Right ventricle myocardium superior (tissue), 1 donor: ENCODE measurements around the gene WFDC5. TPM values are rescaled to one million over a fixed set of nuclear protein-coding genes. Genes with fewer than 3 reads are reported as not detected.
"Not testable (repeated sequence)": the region's sequence is repeated elsewhere in the genome, so short reads cannot be mapped to it uniquely, and the experiment has no call there.

Experiments
- ATAC-seq: fragments of 200-7000 bp; cut with Tn5 transposase; one replicate; pipeline ENCODE4 v1.9.1; 2020; ENCODE audit warnings: mild to moderate bottlenecking; ENCODE audit not compliant: poor library complexity
- DNase-seq: peaks from one replicate; pipeline ENCODE4 v3.0.0-alpha.2; 2020
- intact Hi-C: fragments of 100-400 bp; cut with DNase I; formaldehyde crosslinking; loops from one replicate; pipeline ENCODE4 v1.11.2; 2022
- long read RNA-seq: library from polyadenylated mRNA; unstranded; transcript quantifications from one replicate; pipeline ENCODE4 v2.0.0, GENCODE V29; 2021
- total RNA-seq: library from RNA; stranded (reverse); fragmentation: NEBNext Ultra II Directional; extraction: Animal tissue kit (Norgen Biotek cat#: 25700); gene quantifications from one replicate; pipeline ENCODE4 v1.2.1, GENCODE V29; 2021
- donor health status: DM: no; HTN: yes; CAD: no; lungs with severe emphysema.

Gene WFDC5, protein sequence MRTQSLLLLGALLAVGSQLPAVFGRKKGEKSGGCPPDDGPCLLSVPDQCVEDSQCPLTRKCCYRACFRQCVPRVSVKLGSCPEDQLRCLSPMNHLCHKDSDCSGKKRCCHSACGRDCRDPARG
- total RNA-seq, result not detected
- long read RNA-seq, result 0 reads

DNA sequence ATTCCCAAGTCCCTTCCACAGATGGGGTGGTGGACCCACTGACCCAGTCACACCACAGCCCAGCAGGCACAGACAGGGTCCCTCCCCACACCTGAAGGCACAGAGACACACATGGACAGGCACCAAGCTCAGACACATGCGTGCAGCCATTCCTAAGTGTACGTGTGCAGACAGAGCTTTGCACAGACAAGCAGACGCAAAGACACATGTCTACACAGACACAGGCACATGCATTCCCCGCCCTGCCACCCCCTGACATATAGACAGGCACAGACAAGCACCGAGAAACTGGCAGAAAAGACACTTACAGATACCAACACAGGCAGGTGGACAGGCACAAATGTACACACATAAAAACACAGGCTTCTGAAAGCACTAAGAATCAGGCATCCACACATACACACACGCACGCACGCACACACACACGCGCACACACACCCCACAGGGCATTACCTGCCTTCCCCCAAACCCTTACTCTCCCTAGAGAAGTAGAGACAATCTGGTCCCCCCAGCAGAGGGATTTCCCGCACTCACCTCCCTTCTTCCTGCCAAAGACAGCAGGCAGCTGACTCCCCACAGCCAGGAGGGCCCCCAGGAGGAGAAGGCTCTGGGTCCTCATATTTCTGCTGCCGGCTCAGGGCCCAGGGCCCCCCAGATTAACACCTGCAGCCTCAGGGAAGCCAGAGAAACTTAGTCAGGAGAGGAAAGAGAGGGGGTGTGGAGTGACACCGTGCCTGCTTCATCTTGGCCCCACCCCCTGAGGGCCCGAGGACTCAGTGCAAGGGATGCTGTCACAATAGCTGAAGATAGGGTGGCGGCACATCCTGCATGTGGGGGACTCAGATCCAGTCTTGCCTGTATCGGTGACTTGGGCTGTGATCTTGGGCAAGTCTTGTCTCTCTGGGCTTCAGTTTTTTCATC is at the start of gene WFDC5:
WFDC5 (minus strand) TSS at position 710 of the 921 bp plus-strand sequence; CDS start at position 619, 91 bp downstream.
- ATAC-seq, result no peak
- no peak for DNase-seq
- intact Hi-C loops, result no loop called here

- intact Hi-C loops, result no loop called here
- ATAC-seq (no peak), DNase-seq (no peak)
Observed at GRCh38 chr20:45163083-45163803, 48.3 kb upstream of the WFDC5 start.

DNA sequence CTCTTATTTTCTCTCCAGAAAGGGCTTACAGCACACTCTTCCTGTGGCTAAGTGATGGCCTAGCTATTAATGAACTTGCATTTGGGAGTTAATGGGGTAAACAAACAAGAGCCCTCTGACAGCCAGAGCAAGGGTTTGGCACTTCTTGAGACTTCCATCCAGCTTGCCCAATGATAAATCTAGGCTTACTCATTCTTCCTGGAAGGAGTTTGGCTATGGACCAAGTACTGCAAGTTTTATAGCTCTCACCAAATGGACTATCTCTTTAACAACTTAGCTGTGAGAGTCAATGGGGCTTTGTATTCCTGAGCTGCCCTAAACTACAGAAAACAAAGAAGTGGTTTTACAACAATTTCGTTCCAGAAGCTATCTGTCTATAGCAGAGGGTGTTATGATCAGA is 43.0 kb upstream of the WFDC5 start:
- intact Hi-C loops, result no loop called here
- ATAC-seq (peak; percentile 22), DNase-seq (no peak)

- ATAC-seq, result no peak
- intact Hi-C loops, result no loop called here
Observed at GRCh38 chr20:45156713-45157112, 41.7 kb upstream of the WFDC5 start.

DNA sequence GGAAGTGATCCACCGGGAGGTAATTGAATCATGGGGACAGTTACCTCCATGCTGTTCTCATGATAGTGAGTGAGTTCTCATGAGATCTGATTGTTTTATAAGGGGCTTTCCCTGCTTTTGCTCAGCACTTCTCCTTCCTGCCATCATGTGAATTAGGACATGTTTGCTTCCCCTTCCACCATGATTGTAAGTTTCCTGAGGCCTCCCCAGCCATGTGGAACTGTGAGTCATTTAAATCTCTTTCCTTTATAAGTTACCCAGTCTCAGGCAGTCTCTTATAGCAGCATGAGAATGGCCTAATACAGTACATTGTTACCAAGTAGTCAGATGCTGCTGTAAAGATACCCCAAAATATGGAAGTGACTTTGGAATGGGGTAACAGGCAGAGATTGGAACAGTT is 39.8 kb upstream of the WFDC5 start:
- DNase-seq, intact Hi-C loops, ATAC-seq: not testable (repeated sequence)

More at GRCh38 chr20:45156713-45157112, 41.7 kb upstream of the WFDC5 start:
- DNase-seq, result no peak

- intact Hi-C loops, result no loop called here
- DNase-seq (no peak), ATAC-seq (no peak)
Observed at GRCh38 chr20:45154183-45154582, 39.2 kb upstream of the WFDC5 start.

DNA sequence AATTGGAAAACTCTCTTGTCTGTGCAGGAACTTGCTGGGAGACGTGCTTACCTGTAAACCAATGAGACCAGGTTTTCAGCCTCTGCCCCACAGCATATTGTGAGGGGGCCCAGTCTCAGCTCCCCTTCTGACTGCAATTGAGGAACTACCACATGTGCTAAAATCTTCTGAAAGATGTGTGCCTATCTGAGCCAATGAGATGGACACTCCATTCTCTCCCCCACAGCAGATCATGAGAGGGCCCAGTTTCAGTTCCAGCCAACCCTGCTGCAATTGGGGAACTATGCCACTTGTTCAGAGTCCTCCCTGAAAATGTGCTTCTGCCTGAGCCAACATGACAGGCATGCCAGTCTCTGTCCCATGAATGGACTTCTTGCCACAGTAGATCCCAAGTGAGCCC is 38.8 kb upstream of the WFDC5 start:
- intact Hi-C loops, result no loop called here
- ATAC-seq (no peak), DNase-seq (no peak)

- DNase-seq, result no peak
- ATAC-seq, result no peak
- intact Hi-C loops, result no loop called here
Observed at GRCh38 chr20:45153147-45153546, 38.2 kb upstream of the WFDC5 start.

DNA sequence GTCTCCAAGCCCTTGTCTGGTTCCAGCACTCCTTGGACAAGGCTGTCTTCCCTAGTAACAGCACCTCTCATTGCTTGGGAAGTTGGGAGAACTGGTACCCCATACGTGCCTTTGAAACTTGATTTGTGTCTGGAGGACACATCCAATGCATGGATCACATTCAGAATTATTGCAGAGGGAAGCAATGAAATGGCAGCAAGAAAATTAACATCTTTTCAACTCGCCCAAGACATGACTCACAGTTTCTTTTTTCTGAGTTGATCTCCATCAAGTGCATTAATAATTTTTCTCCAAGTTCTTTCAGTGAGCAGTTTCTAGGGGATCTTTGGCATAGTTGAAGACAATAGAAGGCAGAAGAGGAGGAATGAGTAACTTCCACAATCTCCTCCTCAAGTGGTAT is 37.4 kb upstream of the WFDC5 start:
- no peak for DNase-seq
- intact Hi-C loops, result no loop called here
- no peak for ATAC-seq

DNA sequence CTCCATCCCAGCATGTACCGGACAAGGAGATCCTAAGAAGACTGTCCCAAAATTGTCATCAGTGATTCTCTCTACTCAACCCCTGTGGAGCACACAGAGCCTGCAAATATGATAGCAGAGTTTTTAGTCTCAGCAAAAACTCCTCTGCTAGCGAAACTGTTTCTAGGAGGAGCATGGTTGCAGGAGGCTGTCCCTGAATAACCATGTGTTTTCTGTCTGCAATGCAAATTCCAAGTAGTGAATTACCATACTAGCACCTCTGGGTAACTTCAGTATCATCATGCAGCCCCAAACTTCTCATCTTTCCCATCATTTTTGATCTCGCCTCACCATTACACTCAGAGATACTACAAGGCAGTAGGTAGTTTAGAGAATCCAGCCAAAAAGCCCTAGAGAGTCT is 34.1 kb upstream of the WFDC5 start:
- intact Hi-C loops, result no loop called here
- DNase-seq (no peak), ATAC-seq (no peak)

DNA sequence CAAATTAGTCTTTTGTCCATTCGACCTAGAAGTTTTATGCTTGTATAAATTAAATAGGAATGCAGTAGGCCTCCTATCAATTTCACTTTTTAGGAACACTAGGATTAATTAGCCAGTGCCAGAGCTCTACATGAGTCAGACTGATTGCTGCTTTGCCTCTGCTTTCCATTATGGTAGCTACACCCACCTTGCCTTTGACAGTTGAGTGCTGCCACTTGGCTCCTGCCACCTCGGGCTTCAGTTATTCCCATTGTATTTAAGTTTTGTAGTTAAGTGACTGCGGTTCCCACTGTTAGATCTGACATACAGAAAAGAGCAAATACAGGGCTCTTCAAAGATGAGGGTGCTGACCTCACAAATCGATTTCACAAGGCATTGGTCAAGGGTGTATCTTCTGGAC is 25.9 kb upstream of the WFDC5 start:
- no peak for DNase-seq
- intact Hi-C loops, result no loop called here
- no peak for ATAC-seq

DNA sequence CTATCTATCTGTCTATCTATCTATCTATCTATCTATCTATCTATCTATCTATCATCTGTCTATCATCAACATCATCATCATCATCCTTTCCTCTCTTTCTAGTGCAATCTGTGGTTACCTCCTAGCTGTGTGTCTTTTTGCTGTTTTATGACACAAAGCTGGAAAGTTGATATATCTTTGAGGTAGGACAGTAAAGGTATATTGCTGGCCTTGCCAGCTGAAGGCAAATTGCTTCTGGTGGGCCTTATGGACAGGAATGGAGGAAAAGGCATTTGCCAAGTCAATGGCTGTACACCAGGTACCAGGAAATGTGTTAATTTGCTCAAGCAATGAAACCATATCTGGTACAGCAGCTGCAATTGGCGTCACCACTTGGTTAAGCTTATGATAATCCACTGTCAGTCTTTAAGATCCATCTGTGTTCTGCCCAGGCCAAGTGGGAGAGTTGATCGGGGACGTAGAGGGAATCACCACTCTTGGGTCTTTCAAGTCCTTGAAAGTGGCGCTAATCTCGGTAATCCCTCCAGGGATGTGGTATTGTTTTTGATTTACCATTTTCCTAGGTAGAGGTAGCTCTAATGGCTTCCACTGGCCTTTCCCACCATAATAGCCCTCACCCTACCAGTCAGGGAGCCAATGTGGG is 24.9 kb upstream of the WFDC5 start:
- ATAC-seq, DNase-seq, intact Hi-C loops: not testable (repeated sequence)

DNA sequence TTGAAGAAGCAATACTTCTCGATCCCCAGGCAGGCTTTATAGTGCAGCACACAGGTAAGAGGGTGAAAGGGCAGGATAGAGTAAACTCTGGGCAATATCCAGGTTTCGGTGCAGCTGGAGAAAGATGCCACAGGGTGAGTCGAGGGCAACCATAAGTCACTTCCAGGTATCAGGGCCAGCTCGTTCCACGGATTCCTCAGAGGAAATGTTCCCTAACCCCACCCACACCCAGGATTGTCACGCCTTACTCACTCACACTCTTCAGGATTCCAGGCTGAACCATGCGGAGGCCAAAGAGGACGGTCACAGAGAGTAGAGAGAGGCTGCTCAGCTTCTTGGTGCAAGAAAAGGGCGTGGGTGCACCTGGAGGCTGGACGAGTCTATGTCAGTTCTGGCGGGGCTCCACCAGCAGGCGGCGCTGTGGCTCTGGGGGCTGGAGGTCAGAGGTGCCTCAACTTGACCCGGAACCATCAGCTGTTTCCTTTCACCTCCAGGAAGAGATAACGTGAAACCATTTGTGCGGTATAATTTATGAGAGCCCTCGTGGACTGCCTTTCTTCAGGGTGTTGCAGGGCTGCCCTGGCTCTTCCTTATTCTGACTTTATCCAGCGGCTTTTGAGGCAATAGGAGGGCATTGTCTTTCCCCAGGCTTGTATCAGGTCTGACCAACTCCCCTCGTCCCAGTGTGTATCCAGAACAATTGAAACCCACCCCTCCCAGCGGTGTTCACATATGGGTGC is 23.8 kb upstream of the WFDC5 start:
- no peak for ATAC-seq
- DNase-seq, result peak; percentile 72
- intact Hi-C loops, result no loop called here

- DNase-seq (no peak), ATAC-seq (no peak)
- intact Hi-C loops, result no loop called here
Observed at GRCh38 chr20:45136911-45137310, 21.9 kb upstream of the WFDC5 start.

DNA sequence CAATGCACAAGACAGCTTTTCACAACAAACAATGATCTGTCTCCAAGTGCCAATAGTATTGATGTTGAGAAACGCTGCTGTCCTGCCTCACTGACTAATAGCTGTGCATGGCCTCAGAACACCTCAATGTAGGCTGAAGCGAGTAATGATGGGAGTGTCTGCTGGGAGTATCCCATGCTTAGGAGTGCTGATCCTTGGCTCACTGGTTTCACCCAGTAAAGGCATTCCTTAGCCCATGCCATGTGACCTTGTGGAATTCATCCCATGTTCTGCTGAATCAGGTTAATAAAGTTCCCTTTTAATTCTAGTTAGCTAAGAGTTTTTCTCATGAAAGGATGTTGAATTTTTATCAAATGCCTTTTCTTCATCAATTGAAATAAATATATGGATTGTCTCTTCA is 13.1 kb upstream of the WFDC5 start:
- ATAC-seq (no peak), DNase-seq (no peak)
- intact Hi-C loops, result no loop called here

- no peak for ATAC-seq
- intact Hi-C loops, result no loop called here
- DNase-seq, result no peak
Observed at GRCh38 chr20:45124365-45124764, 9.4 kb upstream of the WFDC5 start, which contains the start of gene WFDC12. TSS of gene WFDC12 (minus strand) at chr20:45124465. CDS start at chr20:45124447, 18 bp downstream.

- DNase-seq, result no peak
- intact Hi-C loops, result no loop called here
- no peak for ATAC-seq
Observed at GRCh38 chr20:45121388-45121787, 6.4 kb upstream of the WFDC5 start.

- no peak for DNase-seq
- no peak for ATAC-seq
- intact Hi-C loops, result no loop called here
Observed at GRCh38 chr20:45119556-45120266, 4.7 kb upstream of the WFDC5 start.
